Pulmonary artery endothelial cell (primary cell): ENCODE results near the gene PRELID1. TPM values are rescaled to one million over a fixed set of nuclear protein-coding genes. Genes with fewer than 3 reads are reported as not detected.
"Not testable (repeated sequence)": the region's sequence is repeated elsewhere in the genome, so short reads cannot be mapped to it uniquely, and the experiment has no call there.

Source experiments
- DNase-seq: peaks from one replicate; pipeline ENCODE4 v3.0.0-alpha.2; 2011; ENCODE audit warnings: low read depth, low spot score
- total RNA-seq: library from RNA; depleted of rRNA; stranded (reverse); fragments of >200 nt; gene quantifications from 2 replicates; pipeline ENCODE4 v1.2.3, GENCODE V29; 2014

The PRELID1 gene
- total RNA-seq, 1 donor from 2014 or later: 147 TPM

DNA sequence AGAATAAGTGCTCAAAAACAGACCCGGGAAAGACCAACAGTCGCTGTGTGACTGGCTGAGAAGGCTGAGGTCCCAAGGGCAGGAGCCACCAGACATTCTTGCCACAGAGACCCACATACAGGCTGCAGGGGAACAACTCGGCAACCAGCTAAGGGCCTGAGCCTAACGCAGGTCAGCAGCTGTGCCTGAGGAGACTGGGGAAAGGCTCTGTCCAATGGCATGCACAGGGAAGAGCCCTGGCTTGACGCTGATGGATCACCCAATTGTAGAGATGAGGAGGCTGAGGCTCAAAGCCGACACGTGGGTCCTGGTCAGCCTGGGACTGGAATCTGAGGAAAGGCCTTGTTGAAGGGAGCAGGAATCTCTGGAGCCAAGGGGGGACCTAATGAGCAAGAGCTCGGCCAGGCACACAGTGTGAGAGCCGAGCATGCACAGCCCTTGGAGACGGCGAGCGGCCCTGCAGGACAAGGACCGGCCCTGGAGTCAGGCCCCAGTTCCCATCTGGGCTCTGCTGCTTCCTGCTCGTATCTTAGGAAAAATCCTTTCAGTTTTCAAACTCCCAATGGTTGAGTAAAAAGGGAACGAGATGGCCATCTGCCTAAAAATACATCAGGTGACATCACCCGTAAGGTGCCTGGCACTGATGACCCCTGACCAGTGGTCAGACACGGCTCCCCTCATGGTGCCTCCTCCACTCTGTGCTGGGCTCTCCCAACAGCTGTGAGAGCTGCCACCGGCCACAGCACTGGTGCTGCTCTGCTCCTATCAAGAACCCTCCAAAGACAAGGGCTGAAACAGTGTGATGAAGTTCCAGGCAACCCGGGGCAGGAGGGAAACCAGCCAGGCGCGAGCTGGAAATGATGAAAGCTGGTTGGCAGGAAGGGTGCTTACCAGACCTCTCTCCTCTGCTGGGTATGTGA, 31.4 kb downstream of the PRELID1 start:
- no peak for DNase-seq

DNA sequence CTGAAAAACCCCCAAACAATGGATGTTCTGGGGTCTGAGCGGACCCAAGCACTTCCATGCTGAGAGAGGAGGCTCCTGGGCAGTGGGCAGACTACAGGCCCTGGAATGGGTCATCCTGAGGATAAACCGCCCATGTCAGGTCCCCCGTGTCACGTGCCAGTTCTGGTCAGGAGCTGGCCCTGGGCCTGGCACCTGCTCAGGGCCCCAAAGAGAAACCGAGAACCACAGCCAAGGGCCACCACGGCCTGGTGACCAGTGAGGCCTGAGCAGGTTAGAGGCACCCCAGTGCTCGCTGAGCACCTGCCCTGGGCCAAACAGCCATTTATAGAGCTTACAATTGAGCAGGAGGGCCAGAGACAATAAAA, 32.1 kb downstream of the PRELID1 start:
- DNase-seq: no peak

DNA sequence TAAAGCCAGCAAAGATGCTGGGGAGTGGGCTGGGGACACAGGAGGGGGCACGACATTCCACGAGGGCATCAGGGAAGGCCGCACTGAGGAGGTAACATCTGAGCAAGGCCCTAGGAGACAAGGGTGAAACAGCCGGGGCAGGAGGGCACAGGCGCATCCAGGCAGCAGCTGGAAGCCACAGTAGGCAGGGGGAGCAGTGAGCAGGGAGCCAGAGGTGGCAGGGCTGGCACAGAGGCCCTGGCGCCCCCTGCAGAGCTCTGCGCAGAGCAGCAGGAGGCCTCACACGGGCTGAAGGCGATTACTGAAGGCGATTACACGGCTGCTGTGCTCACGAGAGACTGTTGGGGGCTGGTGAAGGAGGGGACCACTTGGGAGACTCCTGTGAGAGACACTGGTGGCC, 32.5 kb downstream of the PRELID1 start:
- DNase-seq: no peak

DNA sequence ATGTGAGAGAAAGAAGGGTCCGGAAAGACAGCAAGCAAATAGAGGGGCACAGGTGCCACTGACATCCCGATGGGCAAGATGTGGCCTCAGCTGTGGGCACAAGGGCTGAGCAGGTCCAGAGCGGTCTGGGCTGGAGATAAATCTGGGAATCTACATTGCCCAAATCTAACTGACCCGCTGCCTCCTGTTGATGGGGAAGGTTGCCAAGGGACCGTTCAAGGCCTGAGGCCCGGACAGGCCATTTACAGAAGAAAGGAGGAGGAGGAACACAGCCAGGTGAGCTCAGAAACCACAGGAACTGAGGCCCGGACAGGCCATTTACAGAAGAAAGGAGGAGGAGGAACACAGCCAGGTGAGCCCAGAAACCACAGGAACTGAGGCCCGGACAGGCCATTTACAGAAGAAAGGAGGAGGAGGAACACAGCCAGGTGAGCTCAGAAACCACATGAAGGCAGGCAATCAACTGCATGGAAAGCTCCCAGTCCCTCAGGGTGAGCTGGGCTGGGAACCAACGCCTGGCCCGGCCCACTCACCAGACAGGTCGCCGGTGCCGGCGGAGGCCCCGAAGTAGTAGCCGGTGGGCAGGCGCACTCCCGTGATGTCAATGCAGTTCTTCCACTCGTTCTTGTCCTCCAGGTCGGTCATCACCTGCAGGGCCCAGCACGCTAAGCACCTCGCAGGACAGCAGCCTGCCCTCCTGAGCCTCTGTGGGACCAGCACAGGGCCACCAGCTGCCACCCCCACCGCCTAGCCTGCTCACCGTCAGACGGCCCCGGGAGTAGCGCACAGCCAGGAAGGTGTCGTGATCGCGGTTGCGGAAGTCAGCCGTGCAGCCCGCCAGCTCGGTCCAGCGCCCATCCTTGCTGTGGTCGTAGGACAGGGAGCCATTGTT, 33.2 kb downstream of the PRELID1 start:
- no peak for DNase-seq

DNA sequence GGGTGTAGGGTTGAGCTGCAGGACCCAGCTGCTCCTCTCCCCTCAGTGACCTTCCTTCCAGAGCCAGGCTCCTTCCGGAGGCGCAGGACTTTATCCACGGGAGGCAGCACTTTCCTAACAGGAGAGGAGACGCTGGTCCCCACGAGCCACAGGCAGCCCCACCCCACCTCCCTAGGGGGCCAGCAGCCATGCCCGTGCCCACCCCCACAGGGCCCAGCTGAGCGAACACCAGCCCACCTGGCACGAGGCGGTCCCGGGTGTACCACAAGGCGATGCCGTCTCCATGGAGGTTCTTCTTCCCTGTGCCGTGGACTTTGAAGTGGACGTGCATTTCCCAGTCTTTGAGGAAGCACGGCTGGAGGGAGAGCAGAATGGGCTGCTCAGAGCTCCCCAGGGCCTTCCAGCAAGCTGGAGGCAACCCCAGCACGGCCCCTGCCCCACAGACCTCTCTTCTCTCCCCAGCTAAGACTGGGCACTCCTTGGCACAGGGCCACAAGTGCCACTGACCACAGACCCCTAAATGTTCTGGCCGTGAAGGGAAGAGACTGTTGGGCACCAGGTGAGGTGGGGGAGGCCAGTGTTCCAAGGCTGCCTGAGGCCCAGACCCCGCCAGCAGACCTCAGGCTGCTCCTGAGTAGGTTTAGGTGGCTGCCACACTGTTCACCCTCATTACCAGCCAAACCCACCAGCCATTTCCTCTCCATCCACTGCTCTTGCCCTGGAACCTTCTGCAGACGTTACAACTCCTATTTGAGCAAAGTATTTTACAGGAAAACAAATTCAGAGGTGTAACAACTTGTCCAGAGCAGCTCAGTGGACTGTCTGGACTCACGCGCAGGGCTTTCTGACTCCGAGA, 34.9 kb downstream of the PRELID1 start:
- DNase-seq: no peak

DNA sequence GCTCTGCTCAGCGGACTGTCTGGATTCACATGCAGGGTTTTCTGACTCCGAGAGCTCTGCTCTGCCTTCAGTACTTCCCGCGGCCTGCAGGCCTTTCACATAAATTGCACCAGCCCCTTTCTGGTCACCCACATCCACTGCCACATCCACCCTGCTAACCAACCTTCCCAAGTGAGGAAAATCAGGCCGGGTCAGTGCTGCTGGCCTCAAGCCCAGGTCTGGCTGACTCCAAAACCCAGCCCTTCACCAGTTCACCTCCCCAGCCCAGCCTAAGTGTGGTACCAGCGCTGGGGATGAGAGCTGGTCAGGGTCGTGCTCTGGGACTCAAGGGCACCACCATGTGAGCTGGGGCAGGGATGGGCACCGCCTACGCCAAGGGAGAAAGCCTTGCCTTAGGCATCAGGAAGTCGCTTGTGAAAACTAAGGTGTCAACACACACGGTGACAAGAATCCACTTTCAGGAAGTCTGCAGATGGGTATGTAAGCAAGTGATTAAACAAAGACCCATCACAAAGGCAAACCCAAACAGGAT, 35.6 kb downstream of the PRELID1 start:
- DNase-seq: no peak

DNA sequence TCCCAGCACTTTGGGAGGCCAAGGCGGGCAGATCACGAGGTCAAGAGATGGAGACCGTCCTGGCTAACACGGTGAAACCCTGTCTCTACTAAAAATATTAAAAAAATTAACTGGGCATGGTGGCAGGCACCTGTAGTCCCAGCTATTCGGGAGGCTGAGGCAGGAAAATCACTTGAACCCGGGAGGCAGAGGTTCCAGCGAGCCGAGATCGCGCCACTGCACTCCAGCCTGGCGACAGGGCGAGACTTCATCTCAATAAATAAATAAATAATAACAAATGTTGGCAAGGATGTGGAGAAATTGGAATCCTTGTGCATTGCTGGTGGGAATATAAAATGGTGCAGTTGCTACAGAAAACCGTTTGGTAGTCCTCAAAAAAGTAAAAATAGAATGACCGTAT, 39.4 kb downstream of the PRELID1 start:
- DNase-seq: not testable (repeated sequence)

DNA sequence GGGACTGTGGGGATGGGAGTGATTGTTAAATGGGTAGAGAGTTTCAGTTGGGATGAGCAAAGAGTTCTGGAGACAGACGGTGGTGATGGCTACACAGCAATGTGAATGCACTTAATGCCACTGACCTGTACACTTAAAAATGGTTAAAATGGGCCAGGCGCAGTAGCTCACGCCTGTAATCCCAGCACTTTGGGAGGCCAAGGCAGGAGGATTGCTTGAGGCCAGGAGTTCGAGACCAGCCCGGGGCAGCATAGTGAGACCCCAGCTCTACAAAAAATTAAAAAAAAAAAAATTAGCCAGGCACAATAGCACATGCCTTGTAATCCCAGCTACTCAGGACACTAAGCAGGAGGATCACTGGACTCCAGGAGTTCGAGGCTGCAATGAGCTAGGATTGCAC, 40.2 kb downstream of the PRELID1 start:
- no peak for DNase-seq

DNA sequence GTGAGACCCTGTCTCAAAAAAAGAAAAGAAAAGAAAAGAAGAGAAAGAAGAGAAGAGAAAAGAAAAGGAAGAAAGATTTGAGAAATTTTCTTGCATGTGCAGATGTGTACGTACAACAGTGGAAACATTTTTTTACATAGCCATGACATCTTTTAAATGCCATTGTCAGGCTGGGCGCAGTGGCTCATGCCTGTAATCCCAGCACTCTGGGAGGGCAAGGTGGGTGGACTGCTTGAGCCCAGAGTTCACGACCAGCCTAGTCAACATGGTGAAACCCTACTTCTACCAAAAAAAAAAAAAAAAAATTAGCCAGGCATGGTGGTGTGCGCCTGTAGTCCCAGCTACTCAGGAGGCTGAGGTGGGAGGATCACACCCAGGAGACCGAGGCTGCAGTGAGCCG, 41.3 kb downstream of the PRELID1 start:
- DNase-seq: no peak

DNA sequence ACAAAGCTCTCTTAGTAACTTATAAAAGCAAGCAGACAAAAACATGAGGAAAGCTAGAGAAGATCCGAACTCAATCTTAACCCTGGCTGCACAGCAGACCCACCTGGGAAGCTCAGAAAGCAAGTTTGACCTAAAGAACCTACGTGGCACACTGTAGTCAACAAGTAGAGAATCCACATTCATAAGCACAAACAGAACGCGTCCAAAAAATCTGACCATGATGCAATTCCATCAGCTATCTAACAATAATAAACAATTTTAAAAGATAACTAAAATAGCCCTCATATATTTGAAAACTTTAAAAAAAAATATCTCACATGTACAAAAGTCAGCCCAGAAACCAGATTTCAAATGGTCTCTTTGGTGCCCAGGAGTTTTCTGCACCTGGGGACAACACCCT, 43.2 kb downstream of the PRELID1 start:
- DNase-seq: no peak

DNA sequence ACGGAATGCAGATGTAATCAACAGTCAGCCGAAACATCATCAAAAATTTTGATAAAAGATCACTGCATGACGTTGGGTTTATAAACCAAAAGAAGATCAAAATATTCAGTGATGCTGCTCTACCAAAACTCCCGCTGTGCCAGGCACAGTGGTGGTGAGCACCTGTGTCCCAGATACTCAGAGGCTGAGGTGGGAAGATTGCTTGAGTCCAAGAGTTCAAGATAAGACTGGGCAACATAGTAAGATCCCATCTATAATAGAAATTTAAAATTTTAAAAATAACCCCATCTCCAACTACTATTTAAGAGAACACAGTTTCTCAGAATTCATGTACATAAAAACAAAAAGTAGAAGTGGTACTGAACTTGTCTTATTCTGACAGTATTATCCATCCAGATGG, 44.1 kb downstream of the PRELID1 start:
- no peak for DNase-seq

DNA sequence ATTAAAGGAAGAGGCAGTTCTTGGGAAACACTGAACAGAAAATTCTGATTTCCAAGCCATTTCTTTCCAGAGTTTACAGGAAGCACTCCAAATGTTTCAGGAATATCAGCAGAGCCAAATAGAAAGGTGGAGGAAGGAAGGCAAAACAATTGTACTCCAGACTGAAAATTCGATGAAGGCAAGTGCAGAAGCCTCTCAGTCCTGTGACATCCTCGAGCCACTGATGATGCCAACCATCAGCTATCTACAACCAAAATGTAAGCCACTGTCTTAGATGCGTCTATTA, 45.7 kb downstream of the PRELID1 start:
- no peak for DNase-seq

DNA sequence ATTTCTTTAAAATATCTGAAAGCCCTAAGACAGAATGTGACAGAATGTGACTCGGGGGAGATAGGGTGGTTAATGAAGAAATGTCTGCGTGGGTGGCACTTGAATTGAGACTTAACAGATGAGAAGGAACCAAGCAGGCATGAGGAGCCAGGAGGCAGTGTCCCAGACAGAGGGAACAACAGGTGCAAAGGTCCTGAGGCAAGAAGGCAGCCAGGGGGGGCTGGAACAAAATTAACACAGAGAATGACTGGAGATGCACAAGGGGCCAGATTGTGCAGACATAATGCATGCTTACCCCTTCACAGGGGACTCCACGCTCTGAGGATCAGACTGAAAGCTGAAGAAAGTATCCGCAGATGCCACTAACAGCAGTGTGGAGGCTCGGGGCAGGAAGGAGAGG, 46.2 kb downstream of the PRELID1 start:
- no peak for DNase-seq

DNA sequence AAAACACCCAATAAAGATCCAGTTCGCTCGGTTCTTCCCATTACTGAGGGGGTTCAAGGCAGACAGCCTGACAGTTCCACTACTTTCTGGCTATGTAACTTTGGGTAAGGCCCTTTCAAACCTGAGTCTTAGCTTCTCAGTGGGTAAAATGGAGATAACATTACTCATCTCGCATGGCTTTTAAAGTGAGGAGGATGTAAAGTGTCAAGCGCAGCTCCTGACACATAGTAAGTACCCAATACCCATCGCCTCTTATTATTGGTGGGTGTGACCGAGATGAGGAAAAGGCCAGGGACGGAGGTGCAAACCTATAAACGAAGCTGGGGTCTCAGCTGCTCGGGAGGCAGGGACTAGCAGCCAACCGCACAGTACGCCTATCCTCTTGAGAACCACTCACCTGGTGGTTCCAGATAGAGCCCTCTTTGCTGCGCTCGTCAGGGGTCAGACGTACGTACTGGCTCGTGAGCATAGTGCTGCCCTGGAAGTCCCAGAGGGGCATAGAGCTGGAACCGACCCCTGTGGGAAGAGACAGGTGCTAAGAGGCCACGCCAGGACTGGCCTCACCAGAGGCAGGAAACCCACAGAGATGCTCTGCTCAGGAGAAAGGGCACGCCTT, 47.3 kb downstream of the PRELID1 start:
- DNase-seq: no peak

DNA sequence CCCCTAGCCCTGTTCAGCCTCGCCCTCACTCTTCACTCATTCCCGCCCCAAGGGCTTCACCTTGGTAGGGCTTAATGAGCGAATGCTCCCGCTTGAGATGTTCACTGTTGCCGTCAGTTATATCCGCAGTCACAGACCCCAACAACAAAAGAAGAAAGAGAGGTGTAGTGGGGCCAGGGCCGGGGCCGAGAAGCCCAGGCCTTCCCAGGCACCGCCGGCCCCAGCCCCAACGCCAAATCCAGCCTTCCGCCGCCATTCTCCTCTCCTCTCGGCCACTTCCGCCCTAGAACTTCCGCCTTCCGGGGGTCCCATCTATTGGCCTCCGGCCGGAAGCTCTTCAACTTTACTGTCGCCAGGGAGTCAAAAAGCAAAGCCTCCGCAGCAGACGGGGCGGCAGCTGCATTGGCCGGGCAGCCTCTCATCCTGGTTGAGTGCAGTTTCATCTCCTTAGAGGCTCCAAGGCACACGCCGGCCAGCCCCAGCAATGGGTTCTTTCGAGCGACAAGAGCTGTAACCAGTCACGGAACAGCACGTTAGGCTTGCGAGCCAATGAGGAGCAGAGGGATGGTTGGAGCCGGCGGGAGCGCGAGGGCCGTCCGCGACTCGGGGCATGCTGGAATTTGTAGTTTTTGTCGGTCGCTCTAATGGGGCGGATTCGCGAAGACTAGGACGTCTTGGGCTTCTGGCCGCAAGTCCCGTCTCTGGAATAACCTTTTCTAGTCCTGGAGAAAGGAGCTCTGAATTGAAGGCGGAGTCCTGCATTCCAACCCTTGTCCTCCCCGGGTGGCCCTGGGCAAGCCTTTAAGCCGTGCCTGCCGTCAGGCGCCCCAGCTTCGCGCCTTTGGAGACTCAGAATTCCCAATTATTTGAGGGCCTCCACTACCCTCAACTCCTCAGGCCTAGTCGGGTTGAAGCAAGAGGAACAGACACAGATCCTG, 48.1 kb downstream of the PRELID1 start, which contains the start of gene LMAN2:
TSS of gene LMAN2 (minus strand) at position 277 of the 938 bp plus-strand sequence. CDS start at position 256, 21 bp downstream.
- peak; percentile 87 for DNase-seq

DNA sequence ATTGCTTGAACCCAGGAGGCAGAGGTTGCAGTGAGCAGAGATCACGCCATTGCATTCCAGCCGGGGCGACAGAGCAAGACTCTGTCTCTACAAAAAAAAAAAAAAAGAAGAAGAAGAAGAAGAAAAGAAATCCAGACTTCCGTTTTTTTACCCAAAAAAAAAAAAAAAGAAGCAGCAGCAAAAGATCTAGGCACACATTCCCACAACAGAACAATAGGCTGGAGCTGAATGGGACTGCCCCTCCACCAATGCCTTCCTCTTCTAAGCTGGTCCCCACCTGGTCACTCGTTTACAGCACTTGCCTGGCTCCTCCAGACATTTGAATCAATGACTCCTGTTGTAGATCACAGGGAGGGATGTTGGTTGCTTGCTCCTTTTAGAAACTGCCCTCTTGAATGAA, 49.5 kb downstream of the PRELID1 start:
- DNase-seq: no peak

DNA sequence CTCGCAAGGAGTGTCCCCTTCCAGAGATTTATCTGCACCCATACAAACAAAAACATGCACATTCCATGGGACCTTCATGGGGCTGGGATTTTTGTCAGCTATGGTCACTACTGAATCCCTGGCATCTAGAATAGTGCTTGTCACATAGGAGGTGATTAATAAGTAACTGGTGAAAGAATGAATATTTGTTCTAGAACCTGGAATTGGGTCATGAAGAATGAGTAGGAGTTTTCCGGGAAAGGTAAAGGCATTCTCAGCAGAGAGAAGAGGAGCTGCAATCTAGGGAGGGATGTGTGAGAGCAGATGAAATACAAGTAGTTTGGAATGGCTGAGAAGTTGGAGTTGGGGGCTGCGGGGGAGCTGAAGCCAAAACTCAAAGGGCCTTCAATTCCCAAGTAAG, 50.7 kb downstream of the PRELID1 start:
- no peak for DNase-seq

DNA sequence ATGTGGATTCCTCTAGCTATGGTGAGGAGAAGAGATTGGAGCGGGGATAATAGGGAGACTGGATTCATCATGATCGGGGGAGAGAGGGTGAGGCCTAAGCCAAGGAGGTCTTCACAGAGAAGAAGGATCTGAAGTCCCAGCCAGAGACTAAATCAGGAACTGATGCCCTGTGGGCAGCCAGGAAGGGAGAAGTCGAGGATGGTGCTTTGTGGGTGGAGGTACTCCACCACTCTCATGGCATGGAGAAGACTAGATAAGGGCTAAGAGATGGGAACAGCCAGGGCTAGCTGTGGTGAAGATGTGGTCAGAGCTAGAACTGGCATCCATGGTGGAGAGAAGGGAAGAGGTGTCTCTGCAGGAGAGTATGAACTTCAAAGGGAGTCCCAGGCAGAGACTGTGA, 51.1 kb downstream of the PRELID1 start:
- DNase-seq: no peak

DNA sequence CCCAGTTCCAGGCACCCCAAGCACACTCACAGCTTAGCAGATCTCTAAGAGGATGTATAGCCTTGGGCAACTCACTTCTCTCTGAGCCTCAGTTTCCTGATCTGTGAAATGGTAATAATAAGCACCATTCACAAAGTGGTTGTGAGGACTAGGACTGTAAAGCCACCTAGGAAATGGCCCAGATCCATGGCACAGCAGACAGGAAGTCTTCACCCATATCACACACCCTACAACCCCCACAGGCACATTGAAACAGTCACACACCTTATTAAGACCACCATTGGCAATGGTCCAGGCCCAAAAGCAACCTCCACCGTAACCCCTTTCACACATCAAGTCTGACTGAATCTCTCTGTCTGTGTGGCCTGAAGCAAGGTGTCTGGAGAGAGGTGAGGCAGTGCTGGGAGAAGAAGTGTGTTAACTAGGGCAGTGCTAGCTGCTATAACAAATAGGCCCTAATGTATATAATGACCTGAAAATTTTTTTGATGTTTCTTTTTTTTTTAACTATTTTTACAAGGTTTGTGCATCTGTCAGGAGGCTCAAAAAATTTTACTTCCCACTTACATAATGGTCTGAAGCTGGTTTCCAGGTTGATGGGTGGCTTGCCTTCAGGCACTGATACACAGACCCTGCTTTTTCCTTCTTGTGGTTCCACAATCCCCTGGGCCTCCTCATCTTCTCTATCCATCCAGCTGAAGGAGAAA, 51.7 kb downstream of the PRELID1 start:
- DNase-seq: no peak
